ENCODE results near the gene RDH12.
A peak's percentile ranks its signal among the peaks of the same experiment; 100 is the strongest.

The RDH12 gene

GRCh38 chr14:67674139-67674479, 27.6 kb upstream of the RDH12 start:
- no peak for DNase-seq (ENCODE audit: low read depth, low spot score)
- Histone ChIP-seq H3K9me3 (ENCODE audit: low read depth, low read length) (no peaks in the 10 kb centered on the region), H3K27ac (no peak overlapping the region), H3K4me3 (peak overlapping the region; percentile 95), H3K36me3 (ENCODE audit: insufficient read depth, low read length) (peaks cover 18% of the 10 kb centered on the region), H3K9ac (ENCODE audit: insufficient read length) (peak overlapping the region; percentile 99)
- no peak; the same call in 1 of the 2 replicates for TF ChIP-seq POLR2AphosphoS5 (IDR thresholded peaks at IDR 0.05; ENCODE audit: borderline replicate concordance, low read depth, low read length)
- no peak for TF ChIP-seq EZH2 (IDR thresholded peaks at IDR 0.05)
- TF ChIP-seq FOXP2 (optimal IDR thresholded peaks at IDR 0.05; ENCODE audit: control extremely low read depth, extremely low read length, insufficient read depth), result no peak

GRCh38 chr14:67674480-67675218, 27.0 kb upstream of the RDH12 start, which contains the start of gene VTI1B:
Gene VTI1B (minus strand): TSS chr14:67674632. CDS start chr14:67674489, 143 bp downstream.
- DNase-seq (ENCODE audit: low read depth, low spot score), result no peak
- peak within 1 kb of the TSS; percentile 95 for H3K4me3 ChIP-seq
- peak within 1 kb of the TSS; percentile 99 for H3K9ac ChIP-seq (ENCODE audit: insufficient read length)
- no peaks in the 10 kb centered on the region for H3K9me3 ChIP-seq (ENCODE audit: low read depth, low read length)
- H3K27ac ChIP-seq, result peak within 1 kb of the TSS; percentile 94
- peaks cover 19% of the 10 kb centered on the region for H3K36me3 ChIP-seq (ENCODE audit: insufficient read depth, low read length)
- TF ChIP-seq FOXP2 (optimal IDR thresholded peaks at IDR 0.05; ENCODE audit: control extremely low read depth, extremely low read length, insufficient read depth) (no peak), POLR2AphosphoS5 (IDR thresholded peaks at IDR 0.05; ENCODE audit: borderline replicate concordance, low read depth, low read length) (peak; percentile 74), EZH2 (IDR thresholded peaks at IDR 0.05) (no peak)

- Histone ChIP-seq H3K9ac (ENCODE audit: insufficient read length) (peak overlapping the region; percentile 99), H3K9me3 (ENCODE audit: low read depth, low read length) (no peaks in the 10 kb centered on the region), H3K4me3 (peak overlapping the region; percentile 95), H3K36me3 (ENCODE audit: insufficient read depth, low read length) (peaks cover 24% of the 10 kb centered on the region), H3K27ac (no peak overlapping the region; the same call in 1 of the 2 replicates)
- no peak for DNase-seq (ENCODE audit: low read depth, low spot score)
- TF ChIP-seq POLR2AphosphoS5 (IDR thresholded peaks at IDR 0.05; ENCODE audit: borderline replicate concordance, low read depth, low read length) (no peak), FOXP2 (optimal IDR thresholded peaks at IDR 0.05; ENCODE audit: control extremely low read depth, extremely low read length, insufficient read depth) (no peak), EZH2 (IDR thresholded peaks at IDR 0.05) (no peak)
These were observed 26.5 kb upstream of the RDH12 start for GRCh38 chr14:67675219-67675582.

- H3K9ac ChIP-seq (ENCODE audit: insufficient read length), result no peak overlapping the region
- H3K27ac ChIP-seq, result no peak overlapping the region
- peaks cover 58% of the 10 kb centered on the region for H3K36me3 ChIP-seq (ENCODE audit: insufficient read depth, low read length)
- no peak for TF ChIP-seq EZH2 (IDR thresholded peaks at IDR 0.05)
- TF ChIP-seq FOXP2 (optimal IDR thresholded peaks at IDR 0.05; ENCODE audit: control extremely low read depth, extremely low read length, insufficient read depth), result no peak
- no peak for TF ChIP-seq POLR2AphosphoS5 (IDR thresholded peaks at IDR 0.05; ENCODE audit: borderline replicate concordance, low read depth, low read length)
- no peaks in the 10 kb centered on the region for H3K9me3 ChIP-seq (ENCODE audit: low read depth, low read length)
- H3K4me3 ChIP-seq, result no peak overlapping the region
- DNase-seq (ENCODE audit: low read depth, low spot score), result no peak
These were observed 22.7 kb upstream of the RDH12 start for GRCh38 chr14:67679006-67679405.

DNA sequence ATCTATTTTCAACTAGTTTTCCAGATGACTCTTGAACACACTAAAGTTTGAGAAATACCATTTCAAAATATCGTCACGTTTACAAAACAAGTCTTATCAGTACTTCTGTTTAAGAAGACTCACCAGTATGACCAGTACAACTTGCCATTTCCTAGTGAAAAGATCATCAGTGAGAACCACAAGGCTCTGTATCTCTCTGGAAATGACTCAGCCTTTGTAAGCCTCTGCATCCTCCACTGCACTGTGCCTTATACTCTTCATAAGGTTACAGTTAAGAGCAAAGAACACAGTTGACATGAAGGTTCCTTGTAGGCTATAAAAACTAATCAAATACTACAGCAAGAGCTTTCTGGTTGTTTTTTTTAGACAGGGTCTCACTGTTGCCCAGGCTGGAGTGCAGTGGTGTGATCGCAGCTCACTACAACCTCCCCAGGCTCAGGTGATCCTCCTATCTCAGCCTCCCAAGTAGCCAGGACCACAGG, 21.5 kb upstream of the RDH12 start:
- no peak for DNase-seq (ENCODE audit: low read depth, low spot score)

DNA sequence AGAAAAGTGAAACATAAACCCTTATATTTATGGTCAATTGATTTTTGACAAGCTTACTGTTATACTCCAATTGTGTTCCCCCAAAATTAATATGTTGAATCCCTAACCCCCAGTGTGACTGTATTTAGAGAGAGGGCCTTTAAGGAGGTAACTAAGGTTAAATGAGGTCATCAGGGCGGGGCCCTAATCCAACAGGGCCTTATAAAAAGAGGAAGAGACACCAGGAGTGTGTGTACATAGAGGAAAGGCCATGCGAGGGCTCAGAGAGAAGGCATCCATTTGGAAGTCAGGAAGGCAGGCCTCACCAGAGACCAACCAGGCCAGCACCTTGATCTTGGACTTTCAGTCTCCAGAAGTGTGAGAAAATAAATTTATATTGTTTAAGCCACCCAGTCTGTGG, 20.7 kb upstream of the RDH12 start:
- no peak for TF ChIP-seq EZH2 (IDR thresholded peaks at IDR 0.05)
- TF ChIP-seq FOXP2 (optimal IDR thresholded peaks at IDR 0.05; ENCODE audit: control extremely low read depth, extremely low read length, insufficient read depth), result no peak
- no peak for TF ChIP-seq POLR2AphosphoS5 (IDR thresholded peaks at IDR 0.05; ENCODE audit: borderline replicate concordance, low read depth, low read length)
- Histone ChIP-seq H3K36me3 (ENCODE audit: insufficient read depth, low read length) (peaks cover 77% of the 10 kb centered on the region), H3K9me3 (ENCODE audit: low read depth, low read length) (no peaks in the 10 kb centered on the region), H3K27ac (no peak overlapping the region), H3K4me3 (no peak overlapping the region), H3K9ac (ENCODE audit: insufficient read length) (no peak overlapping the region)
- DNase-seq (ENCODE audit: low read depth, low spot score), result no peak

More for the DNA sequence above, 21.5 kb upstream of the RDH12 start:
- no peaks in the 10 kb centered on the region for H3K9me3 ChIP-seq (ENCODE audit: low read depth, low read length)
- peaks cover 69% of the 10 kb centered on the region for H3K36me3 ChIP-seq (ENCODE audit: insufficient read depth, low read length)
- H3K4me3 ChIP-seq, result no peak overlapping the region
- H3K27ac ChIP-seq, result no peak overlapping the region
- no peak overlapping the region for H3K9ac ChIP-seq (ENCODE audit: insufficient read length)
- TF ChIP-seq EZH2 (IDR thresholded peaks at IDR 0.05) (no peak), POLR2AphosphoS5 (IDR thresholded peaks at IDR 0.05; ENCODE audit: borderline replicate concordance, low read depth, low read length) (no peak), FOXP2 (optimal IDR thresholded peaks at IDR 0.05; ENCODE audit: control extremely low read depth, extremely low read length, insufficient read depth) (no peak)

GRCh38 chr14:67683842-67684241, 17.8 kb upstream of the RDH12 start:
- Histone ChIP-seq H3K4me3 (no peak overlapping the region), H3K27ac (no peak overlapping the region), H3K9me3 (ENCODE audit: low read depth, low read length) (no peaks in the 10 kb centered on the region), H3K9ac (ENCODE audit: insufficient read length) (no peak overlapping the region), H3K36me3 (ENCODE audit: insufficient read depth, low read length) (peaks cover 87% of the 10 kb centered on the region)
- DNase-seq (ENCODE audit: low read depth, low spot score), result no peak
- TF ChIP-seq FOXP2 (optimal IDR thresholded peaks at IDR 0.05; ENCODE audit: control extremely low read depth, extremely low read length, insufficient read depth) (no peak), POLR2AphosphoS5 (IDR thresholded peaks at IDR 0.05; ENCODE audit: borderline replicate concordance, low read depth, low read length) (no peak), EZH2 (IDR thresholded peaks at IDR 0.05) (no peak)

- no peak for DNase-seq (ENCODE audit: low read depth, low spot score)
- Histone ChIP-seq H3K9ac (ENCODE audit: insufficient read length) (no peak overlapping the region), H3K27ac (no peak overlapping the region), H3K36me3 (ENCODE audit: insufficient read depth, low read length) (peaks cover 78% of the 10 kb centered on the region), H3K4me3 (no peak overlapping the region), H3K9me3 (ENCODE audit: low read depth, low read length) (no peaks in the 10 kb centered on the region)
- TF ChIP-seq FOXP2 (optimal IDR thresholded peaks at IDR 0.05; ENCODE audit: control extremely low read depth, extremely low read length, insufficient read depth), result no peak
- no peak for TF ChIP-seq POLR2AphosphoS5 (IDR thresholded peaks at IDR 0.05; ENCODE audit: borderline replicate concordance, low read depth, low read length)
- TF ChIP-seq EZH2 (IDR thresholded peaks at IDR 0.05), result no peak
These were observed 11.7 kb upstream of the RDH12 start for GRCh38 chr14:67690011-67690410.
